GM23338 (cell line): Measurements from ENCODE around the gene BRF1. TPM values are rescaled to one million over a fixed set of nuclear protein-coding genes. Genes with fewer than 3 reads are reported as not detected.

Experiments
- ATAC-seq: fragments of 200-7000 bp; cut with Tn5 transposase; 3 replicates; pipeline ENCODE4 v1.9.1; 2020
- DNase-seq: peaks from one replicate; pipeline ENCODE4 v3.0.0-alpha.2; 2015; ENCODE audit warnings: low spot score
- H2AFZ ChIP-seq: fragments of 200-600 bp; sonication (generic); 2 replicates; pipeline ENCODE4 v1.8.0; 2016; ENCODE audit warnings: antibody characterized with exemption, mild to moderate bottlenecking, moderate library complexity
- H3F3A ChIP-seq: fragments of 200-600 bp; sonication (generic); replicated peaks from 2 replicates; pipeline ENCODE4 v1.8.0; 2017; ENCODE audit warnings: antibody characterized with exemption, mixed run types, low read depth
- H3K27ac ChIP-seq: fragments of 200-600 bp; sonication (generic); 2 replicates; pipeline ENCODE4 v1.6.1; 2016; ENCODE audit warnings: low read depth
- H3K27me3 ChIP-seq: fragments of 200-600 bp; sonication (generic); 2 replicates; pipeline ENCODE4 v1.8.0; 2016; ENCODE audit warnings: mild to moderate bottlenecking, mixed run types, moderate library complexity; ENCODE audit not compliant: insufficient read depth
- H3K36me3 ChIP-seq: fragments of 200-600 bp; sonication (generic); 2 replicates; pipeline ENCODE4 v1.8.0; 2016; ENCODE audit warnings: mild to moderate bottlenecking; ENCODE audit not compliant: insufficient read depth
- H3K4me1 ChIP-seq: fragments of 200-600 bp; sonication (generic); 2 replicates; pipeline ENCODE4 v1.8.0; 2016; ENCODE audit warnings: mild to moderate bottlenecking, moderate library complexity; ENCODE audit not compliant: insufficient read depth
- H3K4me2 ChIP-seq: fragments of 200-600 bp; sonication (generic); 2 replicates; pipeline ENCODE4 v1.7.1; 2017; ENCODE audit warnings: mixed run types
- H3K4me3 ChIP-seq: fragments of 200-600 bp; sonication (generic); 2 replicates; pipeline ENCODE4 v1.6.1; 2016; ENCODE audit warnings: mixed run types
- H3K79me2 ChIP-seq: fragments of 200-600 bp; sonication (generic); replicated peaks from 2 replicates; pipeline ENCODE4 v1.8.0; 2017; ENCODE audit warnings: mild to moderate bottlenecking; ENCODE audit not compliant: insufficient read depth
- H3K9me2 ChIP-seq: fragments of 200-600 bp; sonication (generic); 2 replicates; pipeline ENCODE4 v1.8.0; 2017; ENCODE audit not compliant: insufficient read depth
- H4K20me1 ChIP-seq: fragments of 200-600 bp; sonication (generic); replicated peaks from 2 replicates; pipeline ENCODE4 v1.8.0; 2017; ENCODE audit warnings: mild to moderate bottlenecking; ENCODE audit not compliant: insufficient read depth
- H3K27ac Mint-ChIP-seq: 2 replicates; pipeline ENCODE4 v1.8.0; 2020; ENCODE audit warnings: inconsistent platforms, mild to moderate bottlenecking, moderate library complexity, mixed read lengths
- H3K27me3 Mint-ChIP-seq: 3 replicates; pipeline ENCODE4 v1.8.0; 2022; ENCODE audit warnings: low read depth, mild to moderate bottlenecking, moderate library complexity, mixed read lengths, inconsistent platforms; ENCODE audit not compliant: insufficient read depth, poor library complexity
- H3K36me3 Mint-ChIP-seq: 3 replicates; pipeline ENCODE4 v1.8.0; 2021; ENCODE audit warnings: low read depth, mild to moderate bottlenecking, inconsistent platforms, moderate library complexity, mixed read lengths
- H3K4me1 Mint-ChIP-seq: 3 replicates; pipeline ENCODE4 v1.8.0; 2020; ENCODE audit warnings: mild to moderate bottlenecking, inconsistent platforms, mixed read lengths
- H3K4me3 Mint-ChIP-seq: 3 replicates; pipeline ENCODE4 v1.8.0; 2021; ENCODE audit warnings: moderate library complexity, mild to moderate bottlenecking, inconsistent platforms, mixed read lengths
- H3K9me3 Mint-ChIP-seq: 3 replicates; pipeline ENCODE4 v1.8.0; 2020; ENCODE audit warnings: moderate library complexity, mild to moderate bottlenecking, inconsistent platforms, mixed read lengths
- CREB1 ChIP-seq: fragments of 250-450 bp; sonication (Bioruptor Pico); IDR thresholded peaks from 2 replicates; pipeline ENCODE4 v1.5.0; 2020; ENCODE audit warnings: low read depth, mild to moderate bottlenecking, moderate library complexity
- EZH2 ChIP-seq: fragments of 200-600 bp; sonication (generic); IDR thresholded peaks from one replicate; pipeline ENCODE4 v1.8.0; 2017; ENCODE audit warnings: antibody characterized with exemption, mild to moderate bottlenecking, low read depth; ENCODE audit not compliant: unreplicated experiment
- JUNB ChIP-seq: IDR thresholded peaks from one replicate; pipeline ENCODE4 v1.6.1; 2016; ENCODE audit warnings: antibody characterized with exemption; ENCODE audit not compliant: unreplicated experiment
- NANOG ChIP-seq: IDR thresholded peaks from 2 replicates; pipeline ENCODE4 v1.6.1; 2016; ENCODE audit warnings: antibody characterized with exemption, borderline replicate concordance
- ZNF114 ChIP-seq: fragments of 250-450 bp; sonication (Bioruptor Pico); IDR thresholded peaks from 2 replicates; pipeline ENCODE4 v1.5.0; 2020; ENCODE audit warnings: mild to moderate bottlenecking, moderate library complexity
- polyA plus RNA-seq: library from polyadenylated mRNA; unstranded; fragments of >200 nt; fragmentation: Nextera tagmentation; extraction: Ambion mirVana; gene quantifications from 2 replicates; pipeline ENCODE4 v1.2.1, GENCODE V29; 2016
- total RNA-seq: library from RNA; depleted of rRNA; stranded (reverse); fragments of >200 nt; shearing (Covaris generic); gene quantifications from 2 replicates; pipeline ENCODE4 v1.2.3, GENCODE V29; 2014
- TF ChIP-seq, protein P1 (sequence below), 2 experiments: fragments of 200-600 bp in 1 of 2; sonication (generic) in 1 of 2; conservative IDR thresholded peaks; 2 replicates each; pipeline versions ENCODE4 v1.5.1 to v1.6.1; 2016 to 2017; ENCODE audit warnings: antibody characterized with exemption in 2 of 2, low read depth in 2 of 2, mild to moderate bottlenecking in 2 of 2, moderate library complexity in 1 of 2
- TF ChIP-seq, protein P2 (sequence below): IDR thresholded peaks from one replicate; pipeline ENCODE4 v1.6.1; 2018; ENCODE audit warnings: antibody characterized with exemption; ENCODE audit not compliant: unreplicated experiment
- TF ChIP-seq, protein P3 (sequence below): IDR thresholded peaks from 2 replicates; pipeline ENCODE4 v1.6.1; 2016; ENCODE audit warnings: antibody characterized with exemption

Gene BRF1
- total and polyA plus RNA-seq, 2 experiments from 2014 or later, result 8.6 to 29.9 TPM

DNA sequence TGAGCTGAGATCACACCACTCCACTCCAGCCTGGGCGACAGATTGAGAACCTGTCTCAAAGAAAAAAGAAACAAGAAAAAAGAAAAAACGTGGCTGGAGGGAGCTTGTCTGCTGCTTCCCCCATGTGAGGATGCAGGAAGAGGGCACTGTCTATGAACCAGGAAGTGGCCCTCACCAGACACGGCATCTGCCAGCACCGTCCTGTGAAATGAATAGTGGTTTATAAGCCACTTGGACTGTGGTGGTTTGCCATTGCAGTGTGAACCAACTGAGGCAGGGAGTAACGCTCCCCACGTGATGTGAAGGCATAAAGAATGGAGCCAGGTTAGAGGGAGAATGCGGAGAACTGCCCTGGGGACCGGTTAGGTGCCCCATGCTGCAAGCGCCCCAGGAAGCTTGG, 4.5 kb upstream of the BRF1 start (continued):
- TF ChIP-seq, protein P1, sequence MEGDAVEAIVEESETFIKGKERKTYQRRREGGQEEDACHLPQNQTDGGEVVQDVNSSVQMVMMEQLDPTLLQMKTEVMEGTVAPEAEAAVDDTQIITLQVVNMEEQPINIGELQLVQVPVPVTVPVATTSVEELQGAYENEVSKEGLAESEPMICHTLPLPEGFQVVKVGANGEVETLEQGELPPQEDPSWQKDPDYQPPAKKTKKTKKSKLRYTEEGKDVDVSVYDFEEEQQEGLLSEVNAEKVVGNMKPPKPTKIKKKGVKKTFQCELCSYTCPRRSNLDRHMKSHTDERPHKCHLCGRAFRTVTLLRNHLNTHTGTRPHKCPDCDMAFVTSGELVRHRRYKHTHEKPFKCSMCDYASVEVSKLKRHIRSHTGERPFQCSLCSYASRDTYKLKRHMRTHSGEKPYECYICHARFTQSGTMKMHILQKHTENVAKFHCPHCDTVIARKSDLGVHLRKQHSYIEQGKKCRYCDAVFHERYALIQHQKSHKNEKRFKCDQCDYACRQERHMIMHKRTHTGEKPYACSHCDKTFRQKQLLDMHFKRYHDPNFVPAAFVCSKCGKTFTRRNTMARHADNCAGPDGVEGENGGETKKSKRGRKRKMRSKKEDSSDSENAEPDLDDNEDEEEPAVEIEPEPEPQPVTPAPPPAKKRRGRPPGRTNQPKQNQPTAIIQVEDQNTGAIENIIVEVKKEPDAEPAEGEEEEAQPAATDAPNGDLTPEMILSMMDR (conservative IDR thresholded peaks at IDR 0.05; ENCODE audit: low read depth in 2 of 2), result no peak

DNA sequence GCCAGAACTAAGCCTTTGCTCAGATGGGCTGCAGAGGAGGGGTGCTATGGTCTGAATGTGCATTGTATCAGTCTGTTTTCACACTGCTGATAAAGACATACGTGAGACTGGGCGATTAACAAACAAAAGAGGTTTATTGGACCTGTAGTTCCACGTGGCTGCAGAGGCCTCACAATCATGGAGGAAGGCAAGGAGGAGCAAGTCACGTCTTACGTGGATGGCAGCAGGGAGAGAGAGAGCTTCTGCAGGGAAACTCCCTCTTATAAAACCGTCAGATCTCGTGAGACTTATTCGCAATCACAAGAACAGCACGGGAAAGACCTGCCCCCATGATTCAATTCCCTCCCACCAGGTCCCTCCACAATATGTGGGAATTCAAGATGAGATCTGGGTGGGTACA, 3.8 kb upstream of the BRF1 start:
- Histone ChIP-seq H3K9me2 (no peaks in the 10 kb centered on the region), H3K4me2 (no peak overlapping the region), H3K36me3 (no peaks in the 10 kb centered on the region), H2AFZ (no peak overlapping the region), H3K79me2 (peaks cover 3% of the 10 kb centered on the region), H3K27me3 (peaks cover 5% of the 10 kb centered on the region), H3F3A (peaks cover 9% of the 10 kb centered on the region; the same call in 1 of the 2 replicates), H4K20me1 (peaks cover 4% of the 10 kb centered on the region), H3K27ac (no peak overlapping the region), H3K4me3 (no peak overlapping the region), H3K4me1 (peaks cover 11% of the 10 kb centered on the region; the same call in 1 of the 2 replicates)
- Mint-ChIP-seq H3K4me1 (peaks cover 13% of the 10 kb centered on the region), H3K4me3 (no peak overlapping the region), H3K27ac (no peak overlapping the region), H3K36me3 (peaks cover 3% of the 10 kb centered on the region; the same call in 1 of the 3 replicates), H3K9me3 (peaks cover 3% of the 10 kb centered on the region; the same call in 2 of the 3 replicates), H3K27me3 (peaks cover 17% of the 10 kb centered on the region)
- no peak for TF ChIP-seq ZNF114 (CRISPR knock-in tag)
- ATAC-seq (no peak), DNase-seq (no peak)

DNA sequence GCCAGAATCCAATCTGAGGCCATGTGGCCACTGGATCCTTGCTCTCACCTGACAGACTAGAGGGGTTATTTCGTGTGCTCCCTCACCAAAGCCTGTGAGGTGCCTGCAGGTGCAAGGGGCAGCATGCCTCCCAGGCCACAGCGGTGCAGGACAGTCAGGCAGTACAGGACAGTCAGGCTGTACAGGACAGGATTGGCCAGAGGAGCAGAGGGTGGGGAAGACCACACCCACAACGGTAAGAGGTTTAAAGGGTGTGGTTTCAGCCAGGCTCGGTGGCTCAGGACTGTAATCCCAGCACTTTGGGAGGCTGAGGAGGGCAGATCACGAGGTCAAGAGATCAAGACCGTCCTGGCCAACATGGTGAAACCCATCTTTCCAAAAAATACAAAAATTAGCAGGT, 3.1 kb upstream of the BRF1 start:
- H3K9me3 Mint-ChIP-seq, result peaks cover 6% of the 10 kb centered on the region; the same call in 2 of the 3 replicates
- peaks cover 14% of the 10 kb centered on the region; the same call in 1 of the 2 replicates for H3F3A ChIP-seq
- no peak overlapping the region for H3K27ac ChIP-seq
- peaks cover 16% of the 10 kb centered on the region for H3K4me1 Mint-ChIP-seq
- H3K27ac Mint-ChIP-seq, result no peak overlapping the region
- H3K79me2 ChIP-seq, result peaks cover 9% of the 10 kb centered on the region
- peaks cover 10% of the 10 kb centered on the region for H4K20me1 ChIP-seq
- no peaks in the 10 kb centered on the region for H3K9me2 ChIP-seq
- no peak for DNase-seq
- H3K36me3 Mint-ChIP-seq, result peaks cover 6% of the 10 kb centered on the region; the same call in 1 of the 3 replicates
- no peak overlapping the region for H3K4me3 Mint-ChIP-seq
- H3K4me2 ChIP-seq, result no peak overlapping the region
- no peak overlapping the region for H2AFZ ChIP-seq
- peaks cover 11% of the 10 kb centered on the region; the same call in 1 of the 2 replicates for H3K4me1 ChIP-seq
- no peak overlapping the region for H3K4me3 ChIP-seq
- no peak for ATAC-seq
- peaks cover 11% of the 10 kb centered on the region for H3K27me3 ChIP-seq
- no peaks in the 10 kb centered on the region for H3K36me3 ChIP-seq
- peaks cover 19% of the 10 kb centered on the region for H3K27me3 Mint-ChIP-seq
- TF ChIP-seq, protein P2, sequence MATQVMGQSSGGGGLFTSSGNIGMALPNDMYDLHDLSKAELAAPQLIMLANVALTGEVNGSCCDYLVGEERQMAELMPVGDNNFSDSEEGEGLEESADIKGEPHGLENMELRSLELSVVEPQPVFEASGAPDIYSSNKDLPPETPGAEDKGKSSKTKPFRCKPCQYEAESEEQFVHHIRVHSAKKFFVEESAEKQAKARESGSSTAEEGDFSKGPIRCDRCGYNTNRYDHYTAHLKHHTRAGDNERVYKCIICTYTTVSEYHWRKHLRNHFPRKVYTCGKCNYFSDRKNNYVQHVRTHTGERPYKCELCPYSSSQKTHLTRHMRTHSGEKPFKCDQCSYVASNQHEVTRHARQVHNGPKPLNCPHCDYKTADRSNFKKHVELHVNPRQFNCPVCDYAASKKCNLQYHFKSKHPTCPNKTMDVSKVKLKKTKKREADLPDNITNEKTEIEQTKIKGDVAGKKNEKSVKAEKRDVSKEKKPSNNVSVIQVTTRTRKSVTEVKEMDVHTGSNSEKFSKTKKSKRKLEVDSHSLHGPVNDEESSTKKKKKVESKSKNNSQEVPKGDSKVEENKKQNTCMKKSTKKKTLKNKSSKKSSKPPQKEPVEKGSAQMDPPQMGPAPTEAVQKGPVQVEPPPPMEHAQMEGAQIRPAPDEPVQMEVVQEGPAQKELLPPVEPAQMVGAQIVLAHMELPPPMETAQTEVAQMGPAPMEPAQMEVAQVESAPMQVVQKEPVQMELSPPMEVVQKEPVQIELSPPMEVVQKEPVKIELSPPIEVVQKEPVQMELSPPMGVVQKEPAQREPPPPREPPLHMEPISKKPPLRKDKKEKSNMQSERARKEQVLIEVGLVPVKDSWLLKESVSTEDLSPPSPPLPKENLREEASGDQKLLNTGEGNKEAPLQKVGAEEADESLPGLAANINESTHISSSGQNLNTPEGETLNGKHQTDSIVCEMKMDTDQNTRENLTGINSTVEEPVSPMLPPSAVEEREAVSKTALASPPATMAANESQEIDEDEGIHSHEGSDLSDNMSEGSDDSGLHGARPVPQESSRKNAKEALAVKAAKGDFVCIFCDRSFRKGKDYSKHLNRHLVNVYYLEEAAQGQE, result no peak
- TF ChIP-seq CREB1 (CRISPR knock-in tag), result no peak
- TF ChIP-seq NANOG, result no peak
- TF ChIP-seq, protein P3, sequence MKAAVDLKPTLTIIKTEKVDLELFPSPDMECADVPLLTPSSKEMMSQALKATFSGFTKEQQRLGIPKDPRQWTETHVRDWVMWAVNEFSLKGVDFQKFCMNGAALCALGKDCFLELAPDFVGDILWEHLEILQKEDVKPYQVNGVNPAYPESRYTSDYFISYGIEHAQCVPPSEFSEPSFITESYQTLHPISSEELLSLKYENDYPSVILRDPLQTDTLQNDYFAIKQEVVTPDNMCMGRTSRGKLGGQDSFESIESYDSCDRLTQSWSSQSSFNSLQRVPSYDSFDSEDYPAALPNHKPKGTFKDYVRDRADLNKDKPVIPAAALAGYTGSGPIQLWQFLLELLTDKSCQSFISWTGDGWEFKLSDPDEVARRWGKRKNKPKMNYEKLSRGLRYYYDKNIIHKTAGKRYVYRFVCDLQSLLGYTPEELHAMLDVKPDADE, result no peak
- no peak for TF ChIP-seq EZH2
- no peak for TF ChIP-seq JUNB
